ENCODE data around the gene SNX27.

The SNX27 gene

DNA sequence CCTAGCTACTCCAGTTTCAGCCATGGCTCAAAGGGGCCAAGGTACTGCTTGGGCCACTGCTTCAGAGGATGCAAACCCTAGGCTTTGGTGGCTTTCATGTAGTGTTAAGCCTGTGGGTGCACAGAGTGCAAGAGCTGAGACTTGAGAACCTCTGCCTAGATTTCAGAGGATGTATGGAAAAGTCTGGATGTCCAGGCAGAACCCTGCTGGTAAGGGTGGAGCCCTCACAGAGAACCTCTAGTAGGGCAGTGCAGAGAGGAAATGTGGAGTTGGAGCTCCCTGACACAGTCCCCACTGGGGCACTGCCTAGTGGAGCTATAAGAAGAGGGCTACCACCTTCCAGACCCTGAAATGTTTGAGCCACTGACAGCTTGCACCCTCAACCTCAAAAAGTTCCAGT is 125.6 kb downstream of the SNX27 start:
- TF ChIP-seq FOXK2 (IDR thresholded peaks at IDR 0.05) (no peak), ARNT (IDR thresholded peaks at IDR 0.05) (no peak), ZNF384 (IDR thresholded peaks at IDR 0.05) (no peak), BHLHE40 (IDR thresholded peaks at IDR 0.05; ENCODE audit: borderline replicate concordance) (no peak), FOXM1 (IDR thresholded peaks at IDR 0.05; ENCODE audit: borderline replicate concordance) (no peak), CTBP1 (IDR thresholded peaks at IDR 0.05; ENCODE audit: borderline replicate concordance) (no peak), SUZ12 (IDR thresholded peaks at IDR 0.05) (no peak), L3MBTL2 (conservative IDR thresholded peaks at IDR 0.05) (no peak), TARDBP (IDR thresholded peaks at IDR 0.05) (no peak)
- DNase-seq (ENCODE audit: extremely low spot score) = no peak
- ChIA-PET CTCF (no interaction called here), POLR2A (no interaction called here)

GRCh38 chr1:151739590-151740355 is 127.9 kb downstream of the SNX27 start:
- DNase-seq (ENCODE audit: extremely low spot score) = no peak
- CTCF ChIA-PET = interaction anchor here (0.5 kb wide), 1 partner anchor 323 kb away, joined by 3 read pairs; no protein-coding TSS in a partner anchor
- POLR2A ChIA-PET = no interaction called here
- no peak for TF ChIP-seq BHLHE40 (IDR thresholded peaks at IDR 0.05; ENCODE audit: borderline replicate concordance)
- no peak for TF ChIP-seq NFRKB (IDR thresholded peaks at IDR 0.05)
- TF ChIP-seq FOXA1 (IDR thresholded peaks at IDR 0.05) = no peak
- no peak for TF ChIP-seq ZNF384 (IDR thresholded peaks at IDR 0.05)
- no peak for TF ChIP-seq SP1 (IDR thresholded peaks at IDR 0.05)
- no peak for TF ChIP-seq TARDBP (IDR thresholded peaks at IDR 0.05)

- ChIA-PET CTCF (no interaction called here), POLR2A (no interaction called here)
- DNase-seq (ENCODE audit: extremely low spot score) = no peak
- no peak for TF ChIP-seq FOXM1 (IDR thresholded peaks at IDR 0.05; ENCODE audit: borderline replicate concordance)
- TF ChIP-seq TARDBP (IDR thresholded peaks at IDR 0.05) = no peak
- TF ChIP-seq ARNT (IDR thresholded peaks at IDR 0.05) = no peak
- no peak for TF ChIP-seq NFRKB (IDR thresholded peaks at IDR 0.05)
- no peak for TF ChIP-seq L3MBTL2 (conservative IDR thresholded peaks at IDR 0.05)
Measured at GRCh38 chr1:151741516-151741915, 129.7 kb downstream of the SNX27 start.
